ENCODE data around the gene HARS2.

- TF ChIP-seq CTCF (conservative IDR thresholded peaks at IDR 0.05; ENCODE audit: low read length) (no peak), EZH2phosphoT487 (IDR thresholded peaks at IDR 0.05; ENCODE audit: borderline replicate concordance) (no peak)
Observed at GRCh38 chr5:140718266-140718592, 27.0 kb downstream of the HARS2 start.
